H1 (cell line): ENCODE data around the gene AKT1. TPM values are rescaled to one million over a fixed set of nuclear protein-coding genes. Genes with fewer than 3 reads are reported as not detected.

Source experiments
- CTCF ChIA-PET: fragments of 300-600 bp; sonication (Branson Sonifier 250); formaldehyde crosslinking; loops from one replicate; lab custom pipeline; 2021; ENCODE audit not compliant: partially characterized antibody; lab: Charles Lee
- POLR2A ChIA-PET: fragments of 300-600 bp; sonication (Branson Sonifier 250); formaldehyde crosslinking; loops from one replicate; lab custom pipeline; 2021; ENCODE audit warnings: inconsistent platforms; ENCODE audit not compliant: partially characterized antibody; lab: Charles Lee
- DNase-seq, 2 experiments: peaks; one replicate each; pipeline versions ENCODE4 v3.0.0 to v3.0.0-alpha.2; 2010 to 2022; ENCODE audit warnings: low spot score in 2 of 2, low read depth in 1 of 2, mixed read lengths in 1 of 2
- FAIRE-seq: peaks from 2 replicates; lab custom pipeline; 2011; peaks lifted over from hg19 to GRCh38; lab: Jason Lieb, UNC
- H2AFZ ChIP-seq: 2 replicates; pipeline ENCODE4 v1.8.1; 2012; ENCODE audit warnings: low read length, inconsistent platforms
- H2AK5ac ChIP-seq: 2 replicates; pipeline ENCODE4 v1.6.1; 2013; ENCODE audit warnings: low read depth, low read length
- H2BK120ac ChIP-seq: replicated peaks from 2 replicates; pipeline ENCODE3; 2013; ENCODE audit warnings: low read depth, low read length, inconsistent platforms
- H2BK12ac ChIP-seq: 2 replicates; pipeline ENCODE4 v1.6.1; 2013; ENCODE audit warnings: low read depth, low read length
- H2BK15ac ChIP-seq: 2 replicates; pipeline ENCODE4 v1.6.1; 2013; ENCODE audit warnings: low read length
- H2BK20ac ChIP-seq: 2 replicates; pipeline ENCODE4 v1.6.1; 2013; ENCODE audit warnings: low read length
- H2BK5ac ChIP-seq: 2 replicates; pipeline ENCODE4 v1.6.1; 2013; ENCODE audit warnings: low read depth, low read length
- H3K14ac ChIP-seq: 2 replicates; pipeline ENCODE4 v1.6.1; 2013; ENCODE audit warnings: inconsistent platforms; ENCODE audit not compliant: insufficient read length
- H3K18ac ChIP-seq: 2 replicates; pipeline ENCODE4 v1.6.1; 2013; ENCODE audit warnings: low read length; ENCODE audit errors: extremely low read depth
- H3K23ac ChIP-seq: 2 replicates; pipeline ENCODE4 v1.6.1; 2013; ENCODE audit warnings: inconsistent platforms; ENCODE audit not compliant: insufficient read length
- H3K23me2 ChIP-seq: 2 replicates; pipeline ENCODE4 v1.6.1; 2013; ENCODE audit warnings: low read depth, low read length
- H3K27ac ChIP-seq: 2 replicates; pipeline ENCODE4 v1.6.1; 2011; ENCODE audit warnings: low read depth, low read length, inconsistent platforms
- H3K27me3 ChIP-seq, 4 experiments: replicated peaks in 1 of 4; 1 replicate in 1 of 4; 2 replicates in 3 of 4; pipeline versions ENCODE4 v1.6.1 to v1.8.1; 2011 to 2013; ENCODE audit warnings: low read length in 3 of 4, mild to moderate bottlenecking in 3 of 4, inconsistent platforms in 2 of 4, mixed read lengths in 2 of 4, moderate library complexity in 1 of 4; ENCODE audit not compliant: control insufficient read depth in 3 of 4, insufficient read depth in 3 of 4; ENCODE audit errors: extremely low read depth in 1 of 4
- H3K36me3 ChIP-seq, 4 experiments: 2 replicates each; pipeline versions ENCODE4 v1.6.1 to v1.8.1; 2011 to 2013; ENCODE audit warnings: mild to moderate bottlenecking in 4 of 4, low read length in 3 of 4, moderate library complexity in 2 of 4, control low read depth in 1 of 4, inconsistent platforms in 1 of 4; ENCODE audit not compliant: insufficient read depth in 4 of 4, control insufficient read depth in 2 of 4
- H3K4ac ChIP-seq: replicated peaks from 2 replicates; pipeline ENCODE3; 2013; ENCODE audit warnings: low read length, low read depth, mixed read lengths, inconsistent platforms; ENCODE audit not compliant: insufficient read length
- H3K4me1 ChIP-seq, 4 experiments: replicated peaks in 1 of 4; 1 replicate in 1 of 4; 2 replicates in 3 of 4; pipeline versions ENCODE4 v1.6.1 to v1.8.1; 2011 to 2013; ENCODE audit warnings: low read length in 3 of 4, inconsistent platforms in 2 of 4, mixed read lengths in 1 of 4; ENCODE audit not compliant: insufficient read depth in 4 of 4, control insufficient read depth in 3 of 4
- H3K4me2 ChIP-seq, 2 experiments: 2 replicates each; pipeline versions ENCODE4 v1.6.1 to v1.8.1; 2011 to 2013; ENCODE audit warnings: low read depth in 2 of 2, low read length in 2 of 2, control low read depth in 1 of 2, inconsistent platforms in 1 of 2, mild to moderate bottlenecking in 1 of 2; ENCODE audit not compliant: insufficient read depth in 1 of 2
- H3K4me3 ChIP-seq, 4 experiments: fragments of 200-600, 300-600 bp in 1 of 4; sonication (generic), shearing (Covaris generic), sonication (Bioruptor Twin) in 1 of 4; 2 replicates each; pipeline versions ENCODE4 v1.5.1 to v1.8.1; 2011 to 2016; ENCODE audit warnings: low read length in 4 of 4, low read depth in 3 of 4, control low read depth in 2 of 4, inconsistent platforms in 2 of 4, mild to moderate bottlenecking in 2 of 4, mixed read lengths in 1 of 4, moderate library complexity in 1 of 4; ENCODE audit not compliant: insufficient read depth in 2 of 4; ENCODE audit errors: extremely low read depth in 1 of 4
- H3K56ac ChIP-seq: replicated peaks from 2 replicates; pipeline ENCODE3; 2013; ENCODE audit warnings: low read depth, mild to moderate bottlenecking, mixed read lengths, low read length, inconsistent platforms; ENCODE audit not compliant: insufficient read length
- H3K79me1 ChIP-seq: 2 replicates; pipeline ENCODE4 v1.6.1; 2013; ENCODE audit warnings: low read depth, low read length, control low read depth
- H3K79me2 ChIP-seq, 2 experiments: 2 replicates each; pipeline versions ENCODE4 v1.6.1 to v1.8.1; 2012 to 2013; ENCODE audit warnings: low read length in 2 of 2, mild to moderate bottlenecking in 2 of 2, inconsistent platforms in 1 of 2; ENCODE audit not compliant: insufficient read depth in 2 of 2, control insufficient read depth in 1 of 2
- H3K9ac ChIP-seq, 4 experiments: replicated peaks in 1 of 4; 1 replicate in 1 of 4; 2 replicates in 3 of 4; pipeline versions ENCODE4 v1.6.1 to v1.8.1; 2011 to 2013; ENCODE audit warnings: low read depth in 3 of 4, low read length in 3 of 4, control low read depth in 2 of 4, mild to moderate bottlenecking in 2 of 4, moderate library complexity in 2 of 4, inconsistent platforms in 1 of 4; ENCODE audit errors: extremely low read depth in 1 of 4
- H3K9me3 ChIP-seq, 2 experiments: 2 replicates each; pipeline versions ENCODE4 v1.6.1 to v1.8.1; 2012 to 2013; ENCODE audit warnings: mild to moderate bottlenecking in 2 of 2, moderate library complexity in 2 of 2, control low read depth in 1 of 2, inconsistent platforms in 1 of 2, low read depth in 1 of 2, low read length in 1 of 2, mixed read lengths in 1 of 2; ENCODE audit not compliant: insufficient read depth in 2 of 2
- H4K20me1 ChIP-seq, 2 experiments: replicated peaks in 1 of 2; 2 replicates each; pipeline versions ENCODE3 to v1.8.1; 2011 to 2013; ENCODE audit warnings: inconsistent platforms in 2 of 2, low read length in 2 of 2, mild to moderate bottlenecking in 1 of 2; ENCODE audit not compliant: insufficient read depth in 2 of 2, control insufficient read depth in 1 of 2
- H4K5ac ChIP-seq: 2 replicates; pipeline ENCODE4 v1.6.1; 2013; ENCODE audit warnings: low read length, low read depth, mixed read lengths, inconsistent platforms; ENCODE audit not compliant: insufficient read length
- H4K8ac ChIP-seq: 2 replicates; pipeline ENCODE4 v1.8.0; 2013; ENCODE audit warnings: mild to moderate bottlenecking, moderate library complexity, low read length, inconsistent platforms; ENCODE audit not compliant: insufficient read depth; ENCODE audit errors: extremely low read depth
- H4K91ac ChIP-seq: replicated peaks from 2 replicates; pipeline ENCODE3; 2013; ENCODE audit warnings: low read length, mixed read lengths, inconsistent platforms; ENCODE audit not compliant: insufficient read length
- CREB1 ChIP-seq: IDR thresholded peaks from 2 replicates; pipeline ENCODE4 v1.6.1; 2012; ENCODE audit warnings: inconsistent platforms
- EZH2 ChIP-seq: fragments of 200-600 bp; sonication (generic); IDR thresholded peaks from 2 replicates; pipeline ENCODE4 v1.7.1; 2012; ENCODE audit warnings: low read depth, mild to moderate bottlenecking, moderate library complexity, low read length, inconsistent platforms; ENCODE audit not compliant: severe bottlenecking
- SIRT6 ChIP-seq: IDR thresholded peaks from one replicate; pipeline ENCODE4 v1.7.1; 2012; ENCODE audit warnings: low read length, inconsistent platforms
- WGBS, 2 experiments: shearing (Covaris generic) in 1 of 2; methylation state at CpG; one replicate each; pipeline versions ENCODE4 v1.1.6 to v1.1.7; 2013 to 2015; ENCODE audit warnings: low lambda C conversion rate in 2 of 2, mixed read lengths in 2 of 2, inconsistent platforms in 1 of 2, low coverage in 1 of 2, missing lambda C conversion rate in 1 of 2; ENCODE audit not compliant: insufficient replicate concordance in 2 of 2, insufficient coverage in 1 of 2, insufficient read length in 1 of 2; ENCODE audit errors: extremely low coverage in 1 of 2, missing lambda C conversion rate in 1 of 2; 5-methylcytosine and 5-hydroxymethylcytosine counted together
- polyA plus RNA-seq, 7 experiments: library from polyadenylated mRNA; depleted of rRNA in 3 of 7; stranded (reverse) in 5 of 7; unstranded in 2 of 7; fragments of >200 nt in 5 of 7; fragments of 200-250 nt in 2 of 7; gene quantifications; 1 replicate in 5 of 7; 2 replicates in 1 of 7; 4 replicates in 1 of 7; pipeline versions ENCODE4 v1.2.1 to v1.2.3, GENCODE V29; 2011 to 2013; ENCODE audit warnings: missing spikeins in 2 of 7, mixed read lengths in 2 of 7
- total RNA-seq: library from RNA; stranded (reverse); fragmentation: NEBNext Ultra II Directional; extraction: Animal tissue kit (Norgen Biotek cat#: 25700); gene quantifications from 2 replicates; pipeline ENCODE4 v1.2.1, GENCODE V29; 2021

The AKT1 gene
- total and polyA plus RNA-seq, 2 of the 8 experiments (the other 6 are each of a cell fraction or from before 2014, with no cell fraction given) = 68.1 to 71.5 TPM

- Histone ChIP-seq H3K23ac (no peak overlapping the region), H4K20me1 (peaks cover 0 to 4% of the 10 kb centered on the region in 2 experiments), H3K14ac (no peak overlapping the region), H3K79me1 (peaks cover 2% of the 10 kb centered on the region; the same call in 1 of the 2 replicates), H4K5ac (peak overlapping the region; percentile 96), H3K18ac (no peak overlapping the region; the same call in 1 of the 2 replicates), H3K9ac (peak overlapping the region; percentile 73 to 89 (median 88)), H4K91ac (peak overlapping the region; percentile 93), H2BK15ac (no peak overlapping the region), H2AK5ac (peak overlapping the region; percentile 26; the same call in 1 of the 2 replicates), H3K27ac (0 out of 2 replicates have a peak overlapping the region, but pooled peaks have one; percentile 68), H3K23me2 (peaks cover 9% of the 10 kb centered on the region; the same call in 1 of the 2 replicates), H3K4ac (peak overlapping the region; percentile 6), H2BK5ac (peak overlapping the region; percentile 94; the same call in 1 of the 2 replicates), H2BK120ac (no peak overlapping the region), H3K9me3 (no peaks in the 10 kb centered on the region), H3K4me3 (peak overlapping the region; percentile 80 to 87 (median 86)), H3K4me2 (peak overlapping the region; percentile 79 to 98), H2BK12ac (no peak overlapping the region), H3K56ac (peak overlapping the region; percentile 94), H4K8ac (peak overlapping the region; percentile 94; the same call in 1 of the 2 replicates), H2BK20ac (no peak overlapping the region), H3K4me1 (peaks cover 0 to 5% (median under 1%) of the 10 kb centered on the region in 4 experiments; a peak in 3 of 7 replicates), H3K79me2 (no peaks in the 10 kb centered on the region), H3K27me3 (peaks cover 0 to 4% (median 0%) of the 10 kb centered on the region in 4 experiments; a peak in 3 of 7 replicates), H3K36me3 (peaks cover 0 to 4% (median 0%) of the 10 kb centered on the region in 4 experiments; a peak in 1 of 8 replicates), H2AFZ (peak overlapping the region; percentile 65; the same call in 1 of the 2 replicates)
- CTCF ChIA-PET = interaction anchor here (0.7 kb wide), 1 partner anchor 464 kb away, joined by 3 read pairs; no protein-coding TSS in a partner anchor
- no peak for DNase-seq
- FAIRE-seq = no peak
- TF ChIP-seq EZH2 (peak; percentile 14), CREB1 (no peak), SIRT6 (no peak)
- POLR2A ChIA-PET = no interaction called here
- 8% methylated on average over 8 of the region's 8 CpGs; no CpG with 5 or more reads in 1 of the 2 experiments for WGBS, 2 experiments
These were observed 21.0 kb upstream of the AKT1 start for GRCh38 chr14:104816616-104816884.
